Measurements from ENCODE around the gene PPP1R9B. TPM values are rescaled to one million over a fixed set of nuclear protein-coding genes. Genes with fewer than 3 reads are reported as not detected.

PPP1R9B gene
- total RNA-seq, 1 donor from 2014 or later: 61.5 TPM

DNA sequence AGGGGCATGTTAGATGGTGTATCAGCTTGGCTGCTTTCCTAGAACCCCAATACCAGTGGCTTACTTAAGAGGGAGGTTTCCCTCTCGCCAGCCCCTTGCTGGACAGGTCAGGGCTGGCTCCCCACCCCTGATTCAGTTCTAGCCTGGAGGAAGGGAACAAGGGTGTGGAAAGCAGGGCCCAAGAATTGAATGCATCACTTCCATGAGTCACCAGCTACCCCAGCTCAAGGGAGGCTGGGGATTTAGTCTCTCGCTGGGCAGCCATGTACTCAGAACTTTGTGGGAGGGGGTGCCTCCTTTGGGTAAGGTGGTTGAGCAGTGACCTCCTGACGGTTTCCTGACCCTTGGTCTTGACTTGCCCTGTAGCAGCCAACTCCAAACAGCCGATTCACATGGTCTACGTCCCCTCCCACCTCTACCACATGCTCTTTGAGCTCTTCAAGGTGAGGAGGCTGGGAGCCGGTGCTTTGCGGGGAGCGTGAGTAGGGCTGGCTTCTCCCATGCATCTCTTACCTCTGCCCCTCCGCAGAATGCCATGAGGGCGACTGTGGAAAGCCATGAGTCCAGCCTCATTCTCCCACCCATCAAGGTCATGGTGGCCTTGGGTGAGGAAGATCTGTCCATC, 42.6 kb downstream of the PPP1R9B start:
- DNase-seq (ENCODE audit: low spot score): no peak

GRCh38 chr17:50106393-50107131, 43.9 kb downstream of the PPP1R9B start:
- no peak for DNase-seq (ENCODE audit: low spot score)

DNA sequence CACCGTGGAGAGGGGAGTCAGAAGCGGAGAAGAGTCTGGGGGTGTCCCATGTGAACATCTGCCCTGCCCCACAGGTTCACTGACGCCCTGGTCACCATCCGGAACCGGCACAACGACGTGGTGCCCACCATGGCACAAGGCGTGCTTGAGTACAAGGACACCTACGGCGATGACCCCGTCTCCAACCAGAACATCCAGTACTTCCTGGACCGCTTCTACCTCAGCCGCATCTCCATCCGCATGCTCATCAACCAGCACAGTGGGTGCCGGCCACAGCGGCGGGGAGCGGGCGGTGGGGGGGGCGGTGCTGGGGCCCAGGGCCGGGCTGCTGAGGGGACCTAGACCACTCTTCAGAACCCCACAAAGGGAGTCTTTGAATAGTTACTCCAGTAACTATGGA, 44.7 kb downstream of the PPP1R9B start:
- DNase-seq (ENCODE audit: low spot score): no peak

DNA sequence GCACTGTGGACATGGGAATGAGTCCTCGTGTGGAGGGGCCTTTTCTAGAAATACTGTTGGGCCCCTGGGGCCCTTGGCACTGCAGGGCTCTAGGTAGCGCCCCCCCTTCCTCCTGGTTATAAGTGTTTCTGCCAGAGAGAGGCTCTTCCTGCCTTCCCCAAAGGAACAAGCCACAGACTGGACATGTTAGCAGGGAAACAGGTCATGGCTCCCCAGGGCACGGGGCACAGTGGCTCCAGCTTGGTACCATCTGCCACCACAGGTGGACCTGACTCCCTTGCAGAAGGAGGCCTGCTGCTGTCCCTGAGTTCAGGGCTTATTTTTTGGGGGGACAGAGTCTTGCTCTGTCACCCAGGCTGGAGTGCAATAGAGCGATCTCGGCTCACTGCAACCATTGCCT, 46.5 kb downstream of the PPP1R9B start:
- DNase-seq (ENCODE audit: low spot score): no peak

DNA sequence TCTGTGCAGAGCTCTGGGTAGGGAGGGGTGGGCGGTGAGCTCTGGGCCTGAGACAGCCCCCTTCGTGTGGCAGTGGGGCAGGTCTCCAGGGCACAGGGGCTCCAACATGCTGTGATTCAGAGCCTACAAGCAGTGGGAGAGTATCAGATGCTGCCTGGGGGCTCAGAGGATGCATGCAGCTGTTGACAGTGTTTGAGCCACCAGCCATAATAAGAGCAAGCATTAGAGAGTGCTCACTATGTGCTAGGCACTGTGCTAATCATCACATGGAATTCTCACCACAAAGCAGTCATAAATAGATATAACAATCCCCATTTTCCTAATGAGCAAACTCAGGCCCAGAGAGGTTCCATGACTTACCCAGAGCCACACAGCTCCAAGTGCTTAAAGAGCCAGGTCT, 47.2 kb downstream of the PPP1R9B start:
- no peak for DNase-seq (ENCODE audit: low spot score)

GRCh38 chr17:50102164-50102991, 48.1 kb downstream of the PPP1R9B start:
- peak; percentile 91 for DNase-seq (ENCODE audit: low spot score)

DNA sequence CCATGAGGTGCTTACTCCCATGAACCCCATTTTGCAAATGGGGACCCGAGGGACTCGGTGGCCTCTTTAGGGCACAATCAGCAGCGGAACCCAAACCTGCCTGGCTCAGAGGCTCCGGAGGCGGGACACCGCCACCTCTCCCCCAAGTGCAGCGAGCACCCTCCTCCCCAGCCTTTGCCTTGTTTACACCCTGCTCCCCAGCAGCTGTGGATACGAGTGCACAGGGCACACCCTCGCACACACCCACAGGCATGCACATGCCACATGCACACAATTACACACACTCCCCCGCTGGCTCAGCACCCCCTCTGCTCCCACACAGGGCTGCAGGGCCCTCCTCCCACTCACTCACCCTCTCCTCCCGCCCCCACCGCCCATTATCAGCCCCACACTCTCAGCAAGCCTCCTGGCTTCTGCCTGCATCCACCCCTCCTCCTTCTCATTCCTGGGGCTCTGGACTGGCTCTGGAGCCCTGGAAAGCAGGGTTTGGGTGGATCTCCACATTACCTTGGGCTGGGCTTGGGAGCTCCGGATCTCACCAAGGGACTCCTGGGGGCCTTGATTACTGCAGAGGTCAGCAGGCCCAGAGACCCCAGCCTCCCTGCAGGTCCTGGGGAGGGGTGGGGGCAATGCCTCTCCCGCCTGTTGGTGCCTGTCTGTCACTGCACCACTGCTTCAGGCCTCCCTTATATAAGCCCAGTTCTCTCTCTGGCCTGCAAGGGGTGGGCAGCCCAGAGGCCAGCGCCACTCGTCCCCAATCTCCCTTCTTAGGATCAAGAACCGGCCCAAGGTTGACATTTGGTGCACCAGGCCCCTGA, 48.9 kb downstream of the PPP1R9B start:
- DNase-seq (ENCODE audit: low spot score): peak; percentile 71

DNA sequence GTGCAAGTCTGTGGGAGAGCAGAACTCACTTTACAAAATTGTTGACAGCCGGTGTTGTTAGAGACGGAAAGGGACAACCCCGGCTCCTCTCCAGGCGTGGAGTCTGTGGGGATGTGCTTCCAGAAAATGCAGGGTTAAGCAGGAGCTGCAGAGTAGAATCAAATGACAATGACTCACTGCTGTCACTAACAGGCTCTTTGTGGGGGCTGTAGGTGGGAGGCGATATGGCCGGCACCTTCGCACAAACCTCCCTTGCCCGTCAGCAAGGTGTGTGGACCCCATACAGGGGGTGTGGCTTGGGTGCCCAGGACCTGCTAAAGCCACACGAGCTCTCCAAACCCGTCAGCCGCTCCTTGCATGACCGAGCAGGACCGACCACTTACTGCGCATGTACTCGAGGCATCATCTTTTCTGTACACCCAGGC, 49.5 kb downstream of the PPP1R9B start:
- DNase-seq (ENCODE audit: low spot score): no peak

DNA sequence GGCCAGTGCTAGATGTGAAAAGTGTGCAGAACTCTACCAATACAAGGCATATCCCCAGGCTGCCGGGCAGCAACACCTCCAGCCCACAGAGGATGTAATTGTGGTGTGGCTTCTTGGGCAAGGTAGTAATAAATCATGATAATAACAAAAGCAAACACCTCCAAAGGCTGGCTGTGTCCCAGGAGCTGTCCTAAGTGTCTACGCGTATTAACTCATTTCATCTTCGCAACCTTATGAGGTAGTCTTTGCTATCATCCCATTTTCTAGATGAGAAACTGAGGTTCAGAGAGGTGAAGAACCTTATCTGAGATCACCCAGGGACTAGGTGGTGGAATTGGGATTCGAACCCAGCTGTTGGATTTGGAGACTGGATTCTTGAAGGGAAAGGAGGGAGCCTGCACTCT, 50.0 kb downstream of the PPP1R9B start:
- no peak for DNase-seq (ENCODE audit: low spot score)

GRCh38 chr17:50099003-50099402, 51.5 kb downstream of the PPP1R9B start:
- DNase-seq (ENCODE audit: low spot score): no peak

DNA sequence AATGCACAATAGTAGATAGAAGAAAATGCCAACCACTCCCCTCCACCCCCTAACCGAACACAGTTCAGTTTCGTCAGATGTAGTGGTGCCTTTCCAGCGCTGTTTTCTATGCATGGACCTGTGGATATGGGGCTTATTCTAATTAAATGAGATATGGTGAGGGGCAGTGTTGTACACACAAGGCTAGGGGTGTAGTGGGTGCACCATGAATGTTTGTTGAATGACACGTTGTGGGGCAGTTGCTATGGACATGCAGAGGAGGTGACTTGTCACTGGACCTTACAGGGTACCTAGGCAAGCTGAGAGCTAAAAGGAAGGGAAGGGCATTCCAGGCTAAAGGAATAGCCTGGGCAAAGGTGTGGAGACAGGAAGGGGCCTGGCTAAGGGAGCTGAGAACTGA, 51.9 kb downstream of the PPP1R9B start:
- DNase-seq (ENCODE audit: low spot score): no peak

DNA sequence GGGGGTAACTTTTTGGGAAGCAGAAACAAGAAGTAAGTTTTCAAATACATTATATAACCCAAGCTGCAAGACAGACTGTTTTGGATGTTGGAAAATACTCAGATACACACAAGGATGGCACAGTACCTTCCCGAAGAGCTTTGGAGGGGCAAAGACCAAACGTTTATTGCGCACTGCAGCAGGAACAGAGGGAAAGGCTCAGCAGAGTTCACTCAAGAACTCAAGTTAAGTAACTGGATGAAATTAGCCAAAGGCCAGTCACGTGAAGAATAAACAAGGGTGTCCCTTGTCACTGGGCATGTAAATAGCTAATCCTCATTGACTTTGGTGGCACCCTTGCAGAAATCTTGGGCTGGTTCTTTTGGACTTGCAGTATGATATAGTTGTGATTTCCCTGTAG, 52.6 kb downstream of the PPP1R9B start:
- DNase-seq (ENCODE audit: low spot score): no peak

DNA sequence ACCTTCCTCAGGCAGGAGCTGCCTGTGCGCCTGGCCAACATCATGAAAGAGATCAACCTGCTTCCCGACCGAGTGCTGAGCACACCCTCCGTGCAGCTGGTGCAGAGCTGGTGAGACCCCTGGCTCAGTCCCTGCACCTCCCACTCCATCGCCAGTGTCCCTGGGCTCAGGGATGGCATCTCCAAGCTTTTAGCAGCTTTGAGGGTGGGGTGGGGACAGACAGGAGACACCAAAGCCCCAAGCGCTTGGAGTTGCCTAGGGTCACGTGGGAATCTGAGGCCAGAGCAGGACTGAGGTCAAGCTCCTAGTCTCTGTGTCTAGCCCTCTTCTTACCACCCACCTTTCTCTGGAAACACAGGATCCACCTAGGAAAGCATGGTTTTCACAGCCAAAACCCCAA, 53.0 kb downstream of the PPP1R9B start:
- no peak for DNase-seq (ENCODE audit: low spot score)

DNA sequence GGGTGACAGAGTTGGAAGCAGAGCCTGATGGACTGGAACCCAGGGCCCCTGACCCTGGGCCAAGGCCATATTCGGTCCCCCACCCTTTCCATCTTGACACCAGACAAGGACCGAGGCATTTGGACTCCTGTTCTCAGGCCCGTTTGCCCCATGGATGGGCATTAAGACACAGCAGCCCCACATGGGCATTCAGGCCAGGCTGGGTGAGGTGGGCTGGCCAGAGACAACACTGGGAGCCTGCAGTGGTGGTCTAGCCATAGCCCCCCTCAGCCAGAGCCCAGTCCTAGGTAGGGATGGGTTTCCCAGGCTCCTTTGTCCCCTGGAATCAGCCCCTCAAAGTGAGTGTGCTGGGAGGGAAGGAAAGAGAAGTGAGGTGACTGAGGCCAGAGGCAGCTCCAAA, 53.7 kb downstream of the PPP1R9B start:
- no peak for DNase-seq (ENCODE audit: low spot score)

GRCh38 chr17:50096092-50096491, 54.4 kb downstream of the PPP1R9B start:
- DNase-seq (ENCODE audit: low spot score): no peak

- no peak for DNase-seq (ENCODE audit: low spot score)
Observed at GRCh38 chr17:50095626-50096037, 54.8 kb downstream of the PPP1R9B start.

DNA sequence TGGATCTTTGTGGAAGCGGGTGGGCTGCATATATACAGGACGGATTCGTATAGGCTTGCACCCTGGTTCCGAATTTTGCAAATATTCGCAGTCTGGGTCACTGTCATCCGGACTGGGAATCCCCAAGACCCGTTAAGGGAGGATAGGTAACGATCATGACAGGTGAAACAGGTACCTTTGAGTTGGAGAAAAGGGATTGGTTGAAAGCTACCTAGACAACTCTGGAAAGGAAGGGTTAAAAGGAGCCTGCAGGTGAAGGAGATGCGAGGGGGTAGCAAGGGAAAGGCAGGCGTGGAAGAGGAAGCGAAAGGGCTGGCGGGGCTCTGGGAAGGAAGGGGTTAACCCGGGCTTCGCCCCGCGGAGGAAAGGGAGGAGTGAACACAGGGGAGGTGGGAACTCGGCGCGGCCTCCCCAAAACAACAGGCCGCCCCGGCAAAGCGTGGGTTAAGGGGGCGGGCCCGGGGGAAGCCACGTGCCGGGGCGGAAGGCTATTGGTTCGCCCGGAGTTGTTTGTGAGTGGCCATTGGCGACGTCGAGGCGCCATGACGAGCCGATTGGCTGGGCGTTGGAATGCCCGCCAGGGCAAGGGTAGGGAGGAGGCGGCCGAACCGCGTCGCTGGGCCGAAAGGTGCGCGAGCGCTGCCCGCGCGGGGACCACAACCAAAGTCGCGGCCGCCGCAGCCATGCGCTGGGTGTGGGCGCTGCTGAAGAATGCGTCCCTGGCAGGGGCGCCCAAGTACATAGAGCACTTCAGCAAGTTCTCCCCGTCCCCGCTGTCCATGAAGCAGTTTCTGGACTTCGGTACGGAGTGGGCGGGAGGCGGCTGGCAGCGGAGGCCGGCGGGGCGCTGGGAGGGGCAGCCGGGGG, 55.5 kb downstream of the PPP1R9B start, which contains the start of gene PDK2:
PDK2 (plus strand) TSS at position 599 of the 867 bp plus-strand sequence; CDS start at position 684, 85 bp downstream.
- DNase-seq (ENCODE audit: low spot score): peak; percentile 97

DNA sequence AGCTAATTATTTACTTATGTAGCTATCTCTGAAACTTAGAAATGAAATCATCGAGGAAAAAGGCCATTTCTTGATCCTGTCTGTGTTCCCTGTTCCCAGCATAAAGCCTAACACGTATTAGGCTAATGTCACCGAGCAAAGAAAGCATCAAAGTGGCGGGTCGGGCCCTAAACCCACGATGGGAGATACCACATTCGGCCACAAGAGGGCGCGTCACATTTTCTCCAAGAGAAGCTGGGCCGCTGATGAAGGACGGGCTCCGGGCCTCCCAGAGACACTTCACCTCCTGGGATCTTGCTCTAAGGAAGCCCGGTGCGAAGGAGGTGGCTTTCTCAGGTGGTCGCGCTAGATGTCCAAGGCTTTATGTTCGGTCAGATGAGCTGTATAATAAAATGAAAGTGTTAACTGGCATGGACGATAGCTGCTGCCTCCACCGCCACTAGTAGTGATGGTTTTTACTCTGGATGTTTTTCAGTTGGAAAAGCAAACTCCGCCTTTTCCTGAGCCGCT, 56.2 kb downstream of the PPP1R9B start:
- peak; percentile 93 for DNase-seq (ENCODE audit: low spot score)

DNA sequence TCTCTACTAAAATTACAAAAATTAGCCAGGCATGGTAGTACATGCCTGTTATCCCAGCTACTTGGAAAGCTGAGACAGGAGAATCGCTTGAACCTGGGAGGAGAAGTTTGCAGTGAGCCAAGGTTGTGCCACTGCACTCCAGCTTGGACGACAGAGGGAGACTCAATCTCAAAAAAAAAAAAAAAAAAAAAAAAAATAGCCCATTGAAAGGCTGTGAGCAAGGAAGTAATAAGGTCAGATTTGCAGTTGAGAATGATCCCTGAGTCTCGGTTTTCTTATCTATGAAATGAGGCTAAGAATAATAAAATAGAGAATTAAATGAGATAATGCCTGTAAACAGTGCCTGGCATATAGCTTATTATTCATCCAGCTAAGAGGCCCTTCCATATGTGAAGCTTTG, 56.7 kb downstream of the PPP1R9B start:
- DNase-seq (ENCODE audit: low spot score): no peak

DNA sequence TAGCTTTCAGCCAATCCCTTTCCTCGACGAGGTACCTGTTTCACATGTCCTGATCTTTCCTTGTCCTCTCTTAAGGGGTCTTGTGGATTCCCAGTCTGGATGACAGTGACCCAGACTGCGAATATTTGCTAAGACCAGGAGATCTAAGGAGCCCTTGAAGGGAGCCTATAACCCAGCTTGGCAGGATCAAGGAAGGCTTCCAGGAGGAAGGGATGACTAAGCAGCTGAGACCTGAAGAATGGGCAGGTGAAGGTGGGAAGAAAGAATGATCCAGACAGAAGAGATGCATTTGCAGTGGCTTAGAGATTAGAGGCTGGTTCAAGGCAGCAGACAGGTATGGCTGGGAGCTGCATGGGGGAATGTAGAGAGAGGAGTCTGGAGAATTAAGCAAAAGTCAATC, 57.2 kb downstream of the PPP1R9B start:
- DNase-seq (ENCODE audit: low spot score): no peak

DNA sequence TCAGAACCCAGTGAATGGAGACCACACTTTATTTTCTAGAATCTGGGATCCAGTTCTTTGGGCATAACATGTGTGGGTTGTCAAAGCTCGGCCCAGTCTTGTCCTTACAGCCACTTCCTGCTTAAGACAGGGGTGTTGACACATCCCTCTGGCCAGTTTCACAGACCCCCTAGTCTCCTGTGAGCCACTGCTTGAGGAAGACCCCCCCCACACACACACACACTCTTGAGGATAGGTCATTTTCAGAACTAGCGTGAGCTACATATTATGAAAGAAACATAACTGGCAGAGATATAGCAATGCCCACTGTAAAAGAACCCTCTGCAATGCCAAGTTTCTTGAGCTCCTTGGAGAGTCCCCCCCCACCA, 58.6 kb downstream of the PPP1R9B start:
- no peak for DNase-seq (ENCODE audit: low spot score)
